ENCODE measurements around the gene PRKAR2B. TPM values are rescaled to one million over a fixed set of nuclear protein-coding genes. Genes with fewer than 3 reads are reported as not detected.

Gene PRKAR2B
- total RNA-seq, 2 donors from 2014 or later = 3.5 to 81.0 TPM

GRCh38 chr7:107194052-107194451, 149.5 kb downstream of the PRKAR2B start:
- H3K36me3 Mint-ChIP-seq (ENCODE audit: low read depth) = peaks cover 5% of the 10 kb centered on the region
- H3K9me3 ChIP-seq (ENCODE audit: control insufficient read depth, low read length, poor library complexity, severe bottlenecking) = no peaks in the 10 kb centered on the region
- H3K27ac Mint-ChIP-seq = peak overlapping the region; percentile 84
- DNase-seq (no peak), ATAC-seq (peak; percentile 15)
- H3K4me3 Mint-ChIP-seq = no peak overlapping the region
- H3K4me1 Mint-ChIP-seq = peaks cover 16% of the 10 kb centered on the region
- H3K27me3 Mint-ChIP-seq = no peaks in the 10 kb centered on the region

- H3K36me3 Mint-ChIP-seq (ENCODE audit: low read depth) = peaks cover 5% of the 10 kb centered on the region
- no peaks in the 10 kb centered on the region for H3K27me3 Mint-ChIP-seq
- peak overlapping the region; percentile 39 for H3K4me3 Mint-ChIP-seq
- H3K27ac Mint-ChIP-seq = peak overlapping the region; percentile 39
- no peak for ATAC-seq
- peaks cover 14% of the 10 kb centered on the region for H3K4me1 Mint-ChIP-seq
- no peak for DNase-seq
- H3K9me3 ChIP-seq (ENCODE audit: control insufficient read depth, low read length, poor library complexity, severe bottlenecking) = no peaks in the 10 kb centered on the region
These were observed 152.5 kb downstream of the PRKAR2B start for GRCh38 chr7:107196834-107197610.

- H3K4me1 Mint-ChIP-seq = peaks cover 7% of the 10 kb centered on the region
- DNase-seq = no peak
- peak overlapping the region; percentile 85 for H3K27ac Mint-ChIP-seq
- no peak overlapping the region for H3K4me3 Mint-ChIP-seq
- no peaks in the 10 kb centered on the region for H3K9me3 ChIP-seq (ENCODE audit: control insufficient read depth, low read length, poor library complexity, severe bottlenecking)
- H3K36me3 Mint-ChIP-seq (ENCODE audit: low read depth) = peaks cover 4% of the 10 kb centered on the region
- ATAC-seq = peak; percentile 54
- H3K27me3 Mint-ChIP-seq = no peaks in the 10 kb centered on the region
These were observed 157.4 kb downstream of the PRKAR2B start for GRCh38 chr7:107201795-107202450.

GRCh38 chr7:107203607-107204006, 159.1 kb downstream of the PRKAR2B start:
- H3K4me3 Mint-ChIP-seq = peak overlapping the region; percentile 19
- peak overlapping the region; percentile 85 for H3K27ac Mint-ChIP-seq
- DNase-seq = no peak
- no peak for ATAC-seq
- H3K4me1 Mint-ChIP-seq = peaks cover 4% of the 10 kb centered on the region
- no peaks in the 10 kb centered on the region for H3K9me3 ChIP-seq (ENCODE audit: control insufficient read depth, low read length, poor library complexity, severe bottlenecking)
- H3K36me3 Mint-ChIP-seq (ENCODE audit: low read depth) = peaks cover 2% of the 10 kb centered on the region
- H3K27me3 Mint-ChIP-seq = no peaks in the 10 kb centered on the region

- Mint-ChIP-seq H3K4me3 (no peak overlapping the region), H3K27me3 (no peaks in the 10 kb centered on the region), H3K36me3 (ENCODE audit: low read depth) (peaks cover 12% of the 10 kb centered on the region), H3K4me1 (peaks cover 7% of the 10 kb centered on the region), H3K27ac (peak overlapping the region; percentile 85)
- DNase-seq (no peak), ATAC-seq (no peak)
- H3K9me3 ChIP-seq (ENCODE audit: control insufficient read depth, low read length, poor library complexity, severe bottlenecking) = no peaks in the 10 kb centered on the region
These were observed 161.6 kb downstream of the PRKAR2B start for GRCh38 chr7:107206136-107206535.

- Mint-ChIP-seq H3K27ac (peak overlapping the region; percentile 85), H3K27me3 (no peaks in the 10 kb centered on the region), H3K4me3 (peak overlapping the region; percentile 1), H3K36me3 (ENCODE audit: low read depth) (peaks cover 12% of the 10 kb centered on the region), H3K4me1 (peaks cover 7% of the 10 kb centered on the region)
- no peaks in the 10 kb centered on the region for H3K9me3 ChIP-seq (ENCODE audit: control insufficient read depth, low read length, poor library complexity, severe bottlenecking)
- ATAC-seq (no peak), DNase-seq (no peak)
These were observed 162.2 kb downstream of the PRKAR2B start for GRCh38 chr7:107206706-107207105.

- Mint-ChIP-seq H3K27ac (peak overlapping the region; percentile 16), H3K4me3 (no peak overlapping the region), H3K4me1 (peaks cover 7% of the 10 kb centered on the region), H3K27me3 (no peaks in the 10 kb centered on the region), H3K36me3 (ENCODE audit: low read depth) (peaks cover 12% of the 10 kb centered on the region)
- ATAC-seq = no peak
- H3K9me3 ChIP-seq (ENCODE audit: control insufficient read depth, low read length, poor library complexity, severe bottlenecking) = no peaks in the 10 kb centered on the region
- no peak for DNase-seq
These were observed 163.0 kb downstream of the PRKAR2B start for GRCh38 chr7:107207459-107207858.

- no peaks in the 10 kb centered on the region for H3K27me3 Mint-ChIP-seq
- peak overlapping the region; percentile 16 for H3K27ac Mint-ChIP-seq
- DNase-seq = no peak
These were observed 163.6 kb downstream of the PRKAR2B start for GRCh38 chr7:107208024-107208521.

GRCh38 chr7:107208563-107208962, 164.1 kb downstream of the PRKAR2B start:
- DNase-seq = no peak
- Mint-ChIP-seq H3K36me3 (ENCODE audit: low read depth) (peaks cover 12% of the 10 kb centered on the region), H3K27me3 (no peaks in the 10 kb centered on the region)

More at GRCh38 chr7:107208024-107208521, 163.6 kb downstream of the PRKAR2B start:
- no peak for ATAC-seq
- peaks cover 12% of the 10 kb centered on the region for H3K36me3 Mint-ChIP-seq (ENCODE audit: low read depth)
- H3K4me3 Mint-ChIP-seq = no peak overlapping the region
- H3K4me1 Mint-ChIP-seq = peaks cover 7% of the 10 kb centered on the region
- H3K9me3 ChIP-seq (ENCODE audit: control insufficient read depth, low read length, poor library complexity, severe bottlenecking) = no peaks in the 10 kb centered on the region

GRCh38 chr7:107209565-107209964, 165.1 kb downstream of the PRKAR2B start:
- H3K4me3 Mint-ChIP-seq = no peak overlapping the region
- H3K27ac Mint-ChIP-seq = peak overlapping the region; percentile 16
- H3K9me3 ChIP-seq (ENCODE audit: control insufficient read depth, low read length, poor library complexity, severe bottlenecking) = no peaks in the 10 kb centered on the region
- H3K36me3 Mint-ChIP-seq (ENCODE audit: low read depth) = peaks cover 12% of the 10 kb centered on the region
- DNase-seq = no peak
- peaks cover 7% of the 10 kb centered on the region for H3K4me1 Mint-ChIP-seq
- H3K27me3 Mint-ChIP-seq = no peaks in the 10 kb centered on the region
- ATAC-seq = no peak

More at GRCh38 chr7:107208563-107208962, 164.1 kb downstream of the PRKAR2B start:
- no peaks in the 10 kb centered on the region for H3K9me3 ChIP-seq (ENCODE audit: control insufficient read depth, low read length, poor library complexity, severe bottlenecking)
- Mint-ChIP-seq H3K4me1 (peaks cover 7% of the 10 kb centered on the region), H3K4me3 (no peak overlapping the region), H3K27ac (peak overlapping the region; percentile 16)
- no peak for ATAC-seq

- no peaks in the 10 kb centered on the region for H3K27me3 Mint-ChIP-seq
These were observed 165.9 kb downstream of the PRKAR2B start for GRCh38 chr7:107210400-107210799.

More at GRCh38 chr7:107210400-107210799, 165.9 kb downstream of the PRKAR2B start:
- H3K4me1 Mint-ChIP-seq = peaks cover 3% of the 10 kb centered on the region
- ATAC-seq = no peak
- H3K4me3 Mint-ChIP-seq = no peak overlapping the region
- peaks cover 12% of the 10 kb centered on the region for H3K36me3 Mint-ChIP-seq (ENCODE audit: low read depth)
- no peak for DNase-seq
- H3K27ac Mint-ChIP-seq = no peak overlapping the region
- H3K9me3 ChIP-seq (ENCODE audit: control insufficient read depth, low read length, poor library complexity, severe bottlenecking) = no peaks in the 10 kb centered on the region
